NCI-H2227 treated with DMSO at 0.1 percent for 48 hours (cell line): ENCODE data around the gene BRD9.
"Not testable (repeated sequence)": the region's sequence is repeated elsewhere in the genome, so short reads cannot be mapped to it uniquely, and the experiment has no call there.

Experiments used
- DNase-seq: peaks from one replicate; lab custom pipeline; 2025; lab: John Stamatoyannopoulos, UW

BRD9 gene

DNA sequence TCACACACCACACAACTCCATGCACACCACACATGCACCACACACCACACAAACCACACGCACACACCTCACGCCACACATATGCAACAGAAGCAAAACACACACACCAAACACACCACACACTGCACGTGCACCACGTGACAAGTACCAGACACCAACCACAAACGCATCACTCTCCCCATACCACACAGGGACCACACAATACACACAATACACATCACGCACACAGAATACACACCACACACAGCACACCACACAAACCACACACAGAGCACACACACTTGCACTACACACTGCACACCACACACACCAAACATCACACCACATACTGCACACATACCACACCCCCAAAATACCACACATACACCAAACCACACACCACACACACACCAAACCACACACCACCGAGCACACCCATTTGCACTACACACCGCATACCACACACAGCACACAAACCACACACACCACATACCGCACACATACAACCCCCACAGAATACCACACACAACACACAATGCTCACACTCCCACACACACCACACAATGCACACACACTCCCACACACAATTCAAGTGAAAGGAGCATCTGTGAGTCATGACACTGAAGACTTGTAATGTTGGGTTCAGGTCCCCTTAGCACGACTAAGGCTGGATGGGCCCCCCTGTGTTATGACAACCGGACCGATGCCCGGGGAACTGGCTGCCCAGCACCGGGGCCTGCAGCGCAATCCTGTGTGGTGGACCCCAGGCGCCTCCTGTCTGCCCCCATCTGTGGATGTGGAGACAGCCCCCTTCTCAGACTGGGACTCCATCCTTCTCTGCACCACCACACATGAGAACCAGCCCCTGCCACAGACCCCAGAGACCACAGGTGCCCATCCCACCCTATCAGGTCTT, 35.8 kb downstream of the BRD9 start:
- DNase-seq = no peak

DNA sequence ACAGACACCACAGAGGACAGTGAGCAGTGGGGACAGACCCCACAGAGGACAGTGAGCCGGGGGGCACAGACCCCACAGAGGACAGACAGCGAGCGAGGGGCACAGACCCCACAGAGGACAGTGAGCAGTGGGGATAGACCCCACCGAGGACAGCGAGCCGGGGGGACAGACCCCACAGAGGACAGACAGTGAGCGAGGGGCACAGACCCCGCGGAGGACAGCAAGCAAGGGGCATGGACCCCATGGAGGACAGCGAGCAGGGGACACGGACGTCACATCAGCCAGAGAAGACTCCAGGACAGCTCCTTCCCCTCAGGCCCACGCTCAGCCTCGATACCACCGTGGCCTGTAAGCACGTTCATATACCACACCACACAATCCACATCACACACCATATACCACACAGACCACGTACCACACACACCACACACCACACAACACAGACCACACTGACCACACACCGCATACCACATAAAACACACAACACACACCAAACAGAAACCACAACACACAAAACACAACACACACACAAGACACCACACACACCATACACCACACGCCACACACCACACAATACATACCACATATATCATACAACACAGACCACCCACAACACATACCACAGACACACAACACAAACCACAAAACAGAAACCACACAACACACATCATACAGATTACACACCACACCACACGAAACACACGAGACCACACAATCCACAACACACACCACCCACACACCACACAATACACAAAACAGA, 36.6 kb downstream of the BRD9 start:
- DNase-seq = no peak

DNA sequence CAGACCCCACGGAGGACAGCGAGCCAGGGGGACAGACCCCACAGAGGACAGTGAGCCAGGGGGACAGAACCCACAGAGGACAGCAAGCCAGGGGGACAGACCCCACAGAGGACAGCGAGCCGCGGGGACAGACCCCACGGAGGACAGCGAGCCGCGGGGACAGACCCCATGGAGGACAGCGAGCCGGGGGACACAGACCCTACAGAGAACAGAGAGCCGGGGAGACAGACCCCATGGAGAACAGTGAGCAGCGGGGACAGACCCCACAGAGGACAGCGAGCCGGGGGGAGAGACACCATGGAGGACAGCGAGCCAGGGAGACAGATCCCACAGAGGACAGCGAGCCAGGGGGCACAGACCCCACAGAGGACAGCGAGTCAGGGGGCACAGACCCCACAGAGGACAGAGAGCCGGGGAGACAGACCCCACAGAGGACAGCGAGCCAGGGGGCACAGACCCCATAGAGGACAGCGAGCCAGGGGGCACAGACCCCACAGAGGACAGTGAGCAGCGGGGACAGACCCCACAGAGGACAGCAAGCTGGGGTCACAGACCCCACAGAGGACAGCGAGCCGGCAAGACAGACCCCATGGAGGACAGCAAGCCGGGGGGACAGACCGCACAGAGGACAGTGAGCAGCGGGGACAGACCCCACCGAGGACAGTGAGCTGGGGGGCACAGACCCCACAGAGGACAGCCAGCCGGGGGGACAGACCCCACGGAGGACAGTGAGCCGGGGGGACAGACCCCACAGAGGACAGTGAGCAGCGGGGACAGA, 37.4 kb downstream of the BRD9 start:
- DNase-seq = no peak

DNA sequence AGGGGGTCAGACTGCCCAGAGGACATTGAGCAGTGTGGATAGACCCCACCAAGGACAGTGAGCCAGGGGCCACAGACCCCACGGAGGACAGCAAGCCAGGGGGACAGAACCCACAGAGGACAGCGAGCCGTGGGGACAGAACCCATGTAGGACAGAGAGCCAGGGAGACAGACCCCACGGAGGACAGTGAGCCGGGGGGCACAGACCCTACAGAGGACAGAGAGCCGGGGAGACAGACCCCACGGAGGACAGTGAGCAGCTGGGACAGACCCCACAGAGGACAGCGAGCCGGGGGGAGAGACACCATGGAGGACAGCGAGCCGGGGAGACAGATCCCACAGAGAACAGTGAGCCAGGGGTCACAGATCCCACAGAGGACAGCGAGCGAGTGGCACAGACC, 38.4 kb downstream of the BRD9 start:
- DNase-seq = no peak

DNA sequence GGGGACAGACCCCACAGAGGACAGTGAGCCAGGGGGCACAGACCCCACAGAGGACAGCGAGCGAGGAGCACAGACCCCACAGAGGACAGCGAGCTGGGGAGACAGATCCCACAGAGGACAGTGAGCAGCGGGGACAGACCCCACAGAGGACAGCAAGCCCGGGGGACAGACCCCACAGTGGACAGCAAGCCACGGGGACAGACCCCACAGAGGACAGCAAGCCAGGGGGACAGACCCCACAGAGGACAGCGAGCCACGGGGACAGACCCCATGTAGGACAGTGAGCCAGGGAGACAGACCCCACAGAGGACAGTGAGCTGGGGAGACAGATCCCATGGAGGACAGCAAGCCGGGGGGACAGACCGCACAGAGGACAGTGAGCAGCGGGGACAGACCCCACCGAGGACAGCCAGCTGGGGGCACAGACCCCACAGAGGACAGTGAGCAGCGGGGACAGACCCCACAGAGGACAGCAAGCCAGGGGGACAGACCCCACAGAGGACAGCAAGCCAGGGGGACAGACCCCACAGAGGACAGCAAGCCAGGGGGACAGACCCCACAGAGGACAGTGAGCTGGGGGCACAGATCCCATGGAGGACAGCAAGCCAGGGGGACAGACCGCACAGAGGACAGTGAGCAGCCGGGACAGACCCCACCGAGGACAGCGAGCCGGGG, 39.0 kb downstream of the BRD9 start:
- DNase-seq = not testable (repeated sequence)

DNA sequence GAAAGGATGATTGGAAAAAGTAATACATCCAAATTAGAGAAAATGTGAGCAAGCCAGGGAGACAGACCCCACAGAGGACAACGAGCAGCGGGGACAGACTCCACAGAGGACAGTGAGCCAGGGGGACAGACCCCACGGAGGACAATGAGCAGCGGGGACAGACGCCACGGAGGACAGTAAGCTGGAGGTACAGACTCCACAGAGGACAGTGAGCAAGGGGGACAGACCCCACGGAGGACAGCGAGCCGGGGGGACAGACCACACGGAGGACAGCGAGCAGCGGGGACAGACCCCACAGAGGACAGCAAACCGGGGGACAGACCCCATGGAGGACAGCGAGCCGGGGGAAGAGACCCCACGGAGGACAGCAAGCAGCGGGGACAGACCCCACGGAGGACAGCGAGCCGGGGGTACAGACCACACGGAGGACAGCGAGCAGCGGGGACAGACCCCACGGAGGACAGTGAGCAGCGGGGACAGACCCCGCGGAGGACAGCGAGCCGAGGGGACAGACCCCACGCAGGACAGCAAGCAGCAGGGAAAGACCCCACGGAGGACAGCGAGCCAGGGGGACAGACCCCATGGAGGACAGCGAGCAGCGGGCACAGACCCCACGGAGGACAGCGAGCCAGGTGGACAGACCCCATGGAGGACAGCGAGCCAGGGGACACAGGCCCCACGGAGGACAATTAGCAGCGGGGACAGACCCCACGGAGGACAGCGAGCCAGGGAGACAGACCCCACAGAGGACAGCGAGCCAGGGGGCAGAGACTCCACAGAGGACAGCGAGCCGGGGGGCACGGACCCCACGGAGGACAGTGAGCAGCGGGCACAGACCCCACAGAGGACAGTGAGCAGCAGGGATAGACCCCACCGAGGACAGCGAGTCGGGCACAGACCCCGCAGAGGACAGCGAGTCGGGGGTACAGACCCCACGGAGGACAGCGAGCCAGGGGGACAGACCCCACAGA, 39.9 kb downstream of the BRD9 start:
- DNase-seq = no peak

DNA sequence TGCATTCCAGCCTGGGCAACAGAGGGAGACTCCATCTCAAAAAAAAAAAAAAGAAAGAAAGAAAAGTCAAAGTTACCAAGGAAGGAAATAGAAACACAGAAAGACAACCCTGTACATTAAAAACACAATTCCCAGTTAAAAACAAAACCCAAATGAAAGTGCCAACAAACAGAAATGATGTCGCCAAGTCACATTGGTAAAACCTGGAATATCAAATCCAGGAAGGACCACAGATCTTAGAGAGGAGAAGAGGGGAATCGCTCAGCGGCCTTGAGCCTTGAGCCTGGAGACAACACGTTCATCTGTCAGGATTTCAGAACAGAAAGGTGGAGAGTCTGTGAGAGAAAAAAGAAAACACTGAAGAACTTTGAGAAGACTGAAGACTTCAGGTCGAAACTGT, 40.6 kb downstream of the BRD9 start:
- DNase-seq = no peak

DNA sequence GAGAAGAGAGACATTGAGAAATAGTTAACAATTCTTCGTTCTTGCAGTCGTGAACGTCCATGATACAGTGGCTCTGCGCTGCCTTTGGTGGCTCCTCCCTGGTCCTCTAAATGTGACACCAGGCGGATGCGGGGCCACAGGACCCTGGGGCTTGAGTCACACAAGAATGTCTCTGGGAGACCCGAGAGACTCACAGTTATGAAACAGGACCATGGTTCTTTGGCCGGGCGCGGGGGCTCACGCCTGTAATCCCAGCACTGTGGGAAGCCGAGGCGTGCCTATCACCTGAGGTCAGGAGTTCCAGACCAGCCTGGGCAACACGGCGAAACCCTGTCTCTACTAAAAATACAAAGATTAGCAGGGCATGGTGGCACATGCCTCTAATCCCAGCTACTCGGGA, 41.0 kb downstream of the BRD9 start:
- DNase-seq = peak; percentile 26

DNA sequence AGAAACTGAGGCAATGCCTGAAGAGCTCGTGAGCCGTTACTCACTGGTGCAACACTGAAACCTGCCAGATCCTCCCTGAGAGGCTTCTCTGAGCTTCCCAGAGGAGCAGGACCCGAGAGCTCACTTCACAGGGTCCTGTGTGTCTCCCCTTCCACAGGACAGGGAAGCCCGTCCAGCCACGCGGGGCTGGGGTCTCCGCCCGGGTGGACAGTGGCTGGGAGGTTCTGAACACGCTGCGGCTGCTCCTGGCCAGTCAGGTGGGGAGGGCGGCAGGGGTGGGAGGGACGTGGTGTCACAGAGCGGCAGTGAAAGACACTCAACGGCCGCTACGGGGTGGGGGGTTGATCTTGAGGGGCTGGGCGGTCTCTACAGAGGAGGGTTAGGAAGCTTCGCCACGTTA, 41.5 kb downstream of the BRD9 start:
- no peak for DNase-seq

DNA sequence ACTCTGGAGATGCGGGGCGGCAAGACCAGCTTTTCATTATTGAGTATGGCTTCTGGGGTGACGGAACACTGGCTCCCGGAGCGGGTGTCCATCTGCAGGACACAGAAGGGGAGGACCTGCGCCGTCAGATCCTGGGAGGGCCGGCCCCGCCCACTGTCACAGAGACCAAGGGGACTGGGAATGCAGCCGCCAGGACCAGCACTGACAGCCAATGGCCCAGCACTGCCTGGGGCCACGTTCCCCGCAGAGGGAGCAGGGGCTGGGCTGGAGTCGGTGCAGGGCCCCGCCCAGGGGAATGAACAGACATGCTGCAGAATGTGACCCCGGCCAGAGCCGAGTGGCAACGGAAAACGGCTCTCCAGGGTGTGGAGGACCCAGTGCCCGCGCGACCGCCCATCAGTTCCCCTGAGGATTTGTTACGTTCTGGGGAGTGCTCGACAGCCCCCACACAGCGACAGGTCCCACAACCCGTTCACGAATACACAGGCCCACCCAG, 42.0 kb downstream of the BRD9 start, which contains the start of gene ZDHHC11:
ZDHHC11 (minus strand) TSS at position 476 of the 496 bp plus-strand sequence; CDS start at position 92, 384 bp downstream.
- peak; percentile 27 for DNase-seq

DNA sequence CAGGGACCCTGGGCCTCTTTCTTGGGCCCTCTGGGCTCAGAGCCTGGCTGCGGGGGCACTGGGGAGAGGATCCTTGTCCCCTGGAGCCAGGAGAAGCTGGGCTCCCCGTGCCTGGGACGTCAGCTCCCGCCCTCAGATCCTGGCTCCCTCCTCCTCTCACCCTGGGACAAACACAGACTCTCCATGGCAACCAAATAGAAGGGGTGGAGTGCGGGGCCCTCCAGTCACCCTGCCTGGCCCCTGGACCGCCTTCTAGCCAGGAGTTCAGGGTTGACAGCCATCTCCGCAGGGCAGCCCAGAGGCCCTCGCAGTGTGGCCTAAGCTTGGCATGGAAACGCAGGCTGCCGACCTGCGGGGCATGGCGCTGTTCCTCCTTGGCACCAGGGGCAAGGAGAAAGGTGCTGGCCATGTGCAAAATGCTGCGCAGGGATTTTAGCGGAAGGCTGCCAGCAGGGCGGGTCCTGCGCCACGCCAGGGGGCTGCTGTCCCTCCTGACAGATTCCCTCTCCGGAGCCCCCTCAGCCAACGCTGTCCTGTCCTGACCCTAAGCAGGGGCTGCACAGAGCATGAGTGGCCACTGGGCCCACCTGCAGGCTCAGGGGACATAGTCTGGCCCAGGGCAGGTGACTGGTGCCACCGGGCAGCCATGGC, 42.8 kb downstream of the BRD9 start:
- no peak for DNase-seq

DNA sequence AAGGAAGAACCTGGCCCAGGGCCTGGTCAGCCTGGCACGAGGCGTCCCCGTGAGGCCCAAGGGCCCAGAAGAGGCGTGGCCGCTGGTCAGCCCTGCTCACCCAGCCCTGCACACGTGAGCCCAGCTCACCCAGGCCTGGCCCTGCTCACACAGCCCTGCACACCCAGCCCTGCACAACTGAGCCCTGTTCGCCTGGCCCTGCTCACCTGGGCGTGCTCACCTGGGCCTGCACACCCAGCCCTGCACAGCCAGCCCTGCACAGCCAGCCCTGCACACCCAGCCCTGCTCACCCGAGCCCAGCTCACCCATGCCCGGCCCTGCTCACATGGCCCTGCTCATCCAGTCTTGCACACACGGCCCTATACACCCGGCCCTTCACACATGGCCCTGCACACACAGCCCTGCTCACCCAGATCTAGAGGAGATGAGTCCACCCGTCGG, 43.9 kb downstream of the BRD9 start:
- no peak for DNase-seq

DNA sequence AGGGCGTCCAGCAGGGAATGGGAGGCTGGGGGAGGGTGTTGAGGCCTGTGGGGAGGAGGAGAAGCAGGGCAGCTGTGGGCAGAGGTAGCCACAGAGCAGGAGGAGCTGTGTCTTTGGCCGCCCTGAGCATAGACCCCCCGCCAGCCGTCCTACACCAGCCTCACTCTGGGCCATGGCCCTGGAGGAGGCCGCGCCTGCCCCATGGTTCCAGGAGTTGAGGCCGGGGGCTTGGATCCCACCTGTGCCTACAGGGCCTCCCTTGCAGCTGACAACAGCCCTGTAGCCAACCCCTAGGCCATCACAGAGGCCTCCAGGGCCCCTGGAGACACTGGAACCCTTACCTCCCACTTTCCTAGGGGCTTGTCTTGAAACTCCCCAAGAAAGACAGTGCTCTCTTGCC, 44.9 kb downstream of the BRD9 start:
- not testable (repeated sequence) for DNase-seq

DNA sequence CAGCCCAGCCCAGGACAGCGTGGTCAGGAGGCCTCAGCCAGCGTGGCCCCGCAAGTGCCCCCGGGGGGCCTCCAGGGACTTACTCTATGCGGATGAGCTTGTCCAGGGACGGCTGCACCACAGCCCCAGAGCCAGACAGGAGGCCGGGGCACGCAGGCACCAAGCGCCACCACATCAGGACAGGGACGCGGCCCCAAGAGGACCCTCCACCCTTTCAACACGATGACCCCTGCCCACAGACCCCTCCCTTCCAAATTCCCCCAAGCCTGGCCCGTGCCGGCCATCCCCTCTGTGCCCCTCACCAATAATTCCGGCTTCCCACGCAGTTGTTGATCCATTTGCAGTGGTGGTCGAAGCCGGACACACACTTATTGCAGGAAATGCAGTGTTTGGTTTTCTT, 45.4 kb downstream of the BRD9 start:
- not testable (repeated sequence) for DNase-seq

DNA sequence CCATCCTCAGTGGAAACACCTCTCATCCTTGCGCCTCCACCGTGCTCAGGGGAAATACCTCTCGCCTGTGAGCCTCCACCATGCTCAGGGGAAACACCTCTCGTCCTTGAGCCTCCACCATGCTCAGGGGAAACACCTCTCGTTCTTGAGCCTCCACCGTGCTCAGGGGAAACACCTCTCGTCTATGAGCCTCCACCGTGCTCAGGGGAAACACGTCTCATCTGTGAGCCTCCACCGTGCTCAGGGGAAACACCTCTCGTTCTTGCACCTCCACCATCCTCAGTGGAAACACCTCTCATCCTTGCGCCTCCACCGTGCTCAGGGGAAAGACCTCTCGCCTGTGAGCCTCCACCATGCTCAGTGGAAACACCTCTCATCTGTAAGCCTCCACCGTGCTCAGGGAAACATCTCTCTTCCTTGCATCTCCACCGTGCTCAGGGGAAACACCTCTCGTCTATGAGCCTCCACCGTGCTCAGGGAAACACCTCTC, 46.0 kb downstream of the BRD9 start:
- DNase-seq = not testable (repeated sequence)

DNA sequence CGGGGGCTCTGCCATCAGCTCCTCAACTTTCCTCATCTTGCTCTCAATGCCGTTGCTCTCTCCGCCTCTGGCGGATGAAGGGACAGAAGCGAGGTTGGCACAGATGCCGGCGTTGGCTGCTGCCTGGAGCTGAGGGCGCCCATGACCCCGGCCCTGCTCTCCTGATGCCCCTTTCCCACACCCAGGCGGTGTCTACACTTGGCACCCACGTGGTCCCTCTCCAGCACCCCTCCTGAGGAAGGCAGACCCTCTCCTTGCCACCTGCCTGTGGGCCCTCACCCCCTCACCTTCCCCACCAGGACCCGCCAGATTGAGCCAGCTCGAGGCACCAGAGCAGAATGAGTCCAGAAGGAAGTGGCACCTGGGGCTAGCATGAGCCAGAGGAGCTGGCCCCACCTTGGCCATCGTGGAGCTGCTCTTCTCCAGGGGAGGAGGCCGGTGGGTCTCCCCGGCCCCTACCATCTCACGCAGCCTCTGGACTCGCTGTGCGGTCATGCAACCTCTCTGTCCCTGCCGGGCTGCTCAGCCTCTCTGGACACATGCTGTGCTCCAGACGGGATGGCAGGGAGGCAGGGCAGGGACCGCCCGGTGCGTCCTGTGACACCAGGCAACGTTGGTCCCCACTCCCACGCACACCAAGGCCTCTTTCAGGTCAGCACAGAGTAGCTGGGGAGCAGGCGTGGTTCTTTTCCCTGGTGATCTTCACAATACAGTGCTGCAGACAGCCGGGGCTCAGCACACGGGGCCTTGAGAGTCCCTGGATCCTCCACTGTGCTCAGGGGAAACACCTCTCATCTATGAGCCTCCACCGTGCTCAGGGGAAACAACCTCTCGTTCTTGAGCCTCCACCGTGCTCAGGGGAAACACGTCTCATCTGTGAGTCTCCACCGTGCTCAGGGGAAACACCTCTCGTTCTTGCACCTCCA, 46.7 kb downstream of the BRD9 start:
- DNase-seq = not testable (repeated sequence)

DNA sequence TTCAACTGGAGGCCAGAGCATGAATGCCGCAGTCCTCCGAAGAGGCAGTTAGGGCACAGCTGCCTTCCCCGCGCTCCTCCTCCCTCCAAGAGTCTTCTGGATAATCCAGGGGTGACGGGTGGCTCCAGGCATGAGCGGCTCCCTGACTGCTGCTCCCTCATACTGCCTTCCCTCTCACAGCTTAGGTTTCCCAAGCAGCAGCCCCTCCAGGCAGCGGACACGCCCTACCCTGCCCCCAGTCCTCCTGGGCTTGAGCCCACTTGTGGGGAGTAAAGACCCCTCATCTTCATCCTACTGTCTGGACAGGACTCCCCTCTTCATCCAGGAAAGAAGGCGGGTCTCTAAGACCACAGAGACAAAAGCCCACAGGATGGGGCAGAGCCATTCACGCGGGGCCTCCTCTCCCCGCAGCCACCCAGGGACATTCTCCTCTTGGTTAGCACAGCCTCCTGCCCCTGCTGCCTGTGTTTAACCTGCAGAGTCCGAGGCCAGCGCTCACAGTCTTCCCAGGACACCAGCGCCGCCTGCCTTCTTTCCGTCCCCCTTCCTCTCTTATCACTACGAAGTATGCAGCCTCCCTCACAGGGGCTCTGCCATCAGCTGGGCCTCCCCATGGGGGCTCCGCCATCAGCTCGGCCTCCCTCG, 47.4 kb downstream of the BRD9 start:
- not testable (repeated sequence) for DNase-seq

DNA sequence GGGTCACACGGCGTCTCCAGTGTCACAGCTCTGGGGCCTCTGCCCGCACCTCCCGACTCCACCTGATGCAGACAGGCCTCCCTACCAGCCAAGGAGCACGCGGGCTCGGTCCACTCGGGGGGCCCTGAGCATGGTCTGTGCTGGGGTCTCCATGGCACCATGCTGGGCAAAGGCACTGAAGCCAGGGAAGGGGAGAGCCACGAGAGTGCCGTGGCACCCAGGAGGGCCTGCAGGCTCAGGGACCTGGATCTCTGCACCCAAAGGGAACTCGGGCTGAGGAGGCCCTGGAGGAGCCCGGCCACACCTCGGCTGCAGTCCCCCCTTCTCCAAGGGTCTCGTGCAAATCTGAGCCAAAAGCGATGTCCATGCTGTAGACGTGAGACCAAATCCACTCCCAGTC, 48.2 kb downstream of the BRD9 start:
- DNase-seq = not testable (repeated sequence)
